LHCN-M2 (cell line): ENCODE data around the gene DENND2C. TPM values are rescaled to one million over a fixed set of nuclear protein-coding genes. Genes with fewer than 3 reads are reported as not detected.

Experiments used
- DNase-seq: peaks from one replicate; pipeline ENCODE4 v3.0.0-alpha.2; 2012; ENCODE audit warnings: low read depth
- total RNA-seq: library from RNA; depleted of rRNA; stranded (reverse); fragments of >200 nt; gene quantifications from 2 replicates; pipeline ENCODE4 v1.2.3, GENCODE V29; 2014

The DENND2C gene
- total RNA-seq, 1 experiment from 2014 or later, result 4.6 TPM

DNA sequence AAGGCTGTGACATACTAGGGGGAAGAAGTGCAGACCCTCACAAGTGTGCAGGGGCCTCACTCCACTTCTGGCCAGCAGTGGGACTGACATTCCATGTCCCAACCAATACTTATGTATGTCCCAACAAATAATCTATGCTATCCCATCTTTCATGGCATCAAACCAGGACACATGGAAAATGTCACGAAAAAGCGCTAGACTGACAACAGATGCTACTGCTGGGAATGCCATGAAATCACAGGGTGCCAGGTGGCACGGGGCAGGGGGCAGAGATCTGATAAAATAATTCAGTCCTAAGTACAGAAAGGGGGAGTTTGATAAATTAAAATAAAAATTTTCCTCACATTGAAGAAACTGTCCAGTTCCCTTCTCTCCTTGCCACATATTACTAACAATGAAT is 60.8 kb downstream of the DENND2C start:
- DNase-seq, result no peak

DNA sequence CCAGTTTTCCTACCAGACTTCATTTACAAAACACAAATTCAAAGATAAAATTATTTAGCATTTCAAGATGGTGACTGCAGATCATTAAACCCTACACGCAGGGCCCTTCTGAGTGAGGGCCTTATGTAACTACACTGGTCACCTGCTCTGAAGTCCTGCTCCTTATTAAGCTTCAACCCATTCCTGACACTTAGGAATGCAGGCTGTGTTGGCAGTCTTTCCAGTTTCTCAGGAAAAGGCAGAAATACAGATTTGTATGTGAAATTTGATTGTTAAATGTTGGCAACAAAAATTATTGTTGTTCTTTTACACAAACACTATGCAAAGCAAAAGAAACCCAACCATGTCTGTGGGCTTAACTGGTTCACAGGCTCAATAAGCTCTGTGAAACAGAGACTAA is 62.6 kb downstream of the DENND2C start:
- DNase-seq, result no peak

DNA sequence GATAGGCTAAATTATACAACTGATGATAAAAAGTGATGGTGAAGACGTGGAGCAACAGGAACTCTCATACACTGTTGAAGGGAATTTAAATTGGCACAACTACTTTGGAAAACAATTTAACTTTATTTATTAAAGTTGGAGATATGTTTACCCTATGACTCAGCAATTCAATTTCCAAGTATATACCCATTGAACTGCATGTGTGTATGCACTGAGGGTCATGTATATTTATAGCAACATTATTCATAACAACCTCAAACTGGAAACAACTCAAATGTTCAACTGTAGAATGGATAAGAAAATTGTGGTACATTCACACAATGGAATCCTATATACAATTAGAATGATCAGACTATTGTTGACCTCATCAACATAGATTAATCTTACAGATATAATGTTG is 71.9 kb downstream of the DENND2C start:
- peak; percentile 29 for DNase-seq

DNA sequence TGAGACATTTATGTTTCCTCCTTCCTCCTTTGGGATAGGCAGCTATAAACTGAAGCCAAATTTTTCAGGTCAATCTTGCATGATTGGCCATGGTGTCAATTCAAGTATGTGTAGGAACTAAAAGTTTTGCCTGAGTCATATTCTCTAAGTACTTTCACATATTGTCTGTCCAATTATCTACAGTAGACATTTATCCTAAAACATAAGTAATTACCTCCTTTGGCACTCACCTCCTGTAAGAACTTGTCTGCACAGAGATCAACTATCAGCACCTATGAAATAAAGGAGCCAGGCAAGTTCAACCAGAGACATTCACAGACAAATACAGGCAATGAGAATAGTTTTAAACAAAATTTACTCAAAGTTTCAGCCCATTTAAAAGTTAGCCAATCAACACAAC is 74.2 kb downstream of the DENND2C start:
- DNase-seq, result no peak

DNA sequence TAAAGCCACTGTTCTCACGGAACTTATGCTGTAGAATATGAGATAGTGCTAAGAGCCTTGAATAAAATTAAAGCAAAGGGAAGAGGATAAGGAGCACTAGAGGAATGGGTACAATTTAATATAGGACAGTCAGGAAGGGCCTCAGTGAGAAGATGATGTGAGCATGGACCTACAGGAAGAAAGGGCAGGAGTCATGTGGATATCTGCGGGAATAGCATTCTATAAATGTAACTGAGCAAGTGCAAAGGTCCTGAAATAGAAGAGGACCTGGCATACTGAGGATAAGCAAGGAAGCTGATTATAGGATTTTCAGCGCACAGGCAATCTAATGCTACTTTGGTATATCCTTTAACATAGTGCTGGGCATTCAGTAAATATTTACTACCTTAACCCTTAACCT is 75.8 kb downstream of the DENND2C start:
- DNase-seq, result no peak

DNA sequence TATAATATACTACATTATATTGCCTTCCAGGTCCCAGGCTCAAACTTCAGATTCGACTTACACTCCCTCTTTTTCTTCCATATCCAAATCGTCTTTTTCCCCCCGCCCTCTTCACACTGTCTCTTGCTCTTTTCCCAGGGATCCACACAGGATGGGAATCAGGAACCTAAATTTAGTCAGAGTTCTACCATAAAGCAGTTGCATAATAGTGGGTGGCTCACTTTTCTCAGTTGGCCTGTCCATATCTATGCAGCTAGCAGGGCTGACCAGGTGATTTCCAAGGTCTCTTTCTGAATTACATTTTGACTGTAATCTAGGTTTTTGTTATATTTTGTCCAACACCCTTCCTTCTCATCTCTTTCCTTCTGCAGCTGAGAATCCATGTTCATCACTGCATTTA is 80.7 kb downstream of the DENND2C start:
- DNase-seq, result no peak

DNA sequence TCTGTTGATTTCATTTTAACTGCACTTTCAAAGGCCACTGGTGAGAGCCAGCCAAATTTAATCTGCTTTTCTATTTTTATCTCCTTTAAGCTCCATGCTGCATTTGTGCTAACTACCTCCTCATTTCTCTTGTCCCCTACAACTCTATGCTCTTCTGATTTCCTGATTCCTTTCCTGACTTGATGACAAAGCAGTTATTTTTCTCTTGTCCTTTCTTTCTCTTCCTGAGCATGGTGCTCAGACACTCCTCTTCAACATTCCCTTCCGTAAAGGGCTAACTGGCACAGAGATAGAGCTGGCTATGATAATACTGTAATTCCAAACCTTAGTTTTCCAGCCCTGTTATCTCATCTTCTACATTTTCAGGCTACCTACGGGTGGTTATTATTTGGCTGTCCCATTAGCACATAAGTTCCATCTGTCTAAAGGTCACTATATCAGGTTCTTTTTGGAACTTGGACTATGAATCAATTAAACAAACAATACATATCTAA is 81.6 kb downstream of the DENND2C start:
- DNase-seq, result no peak

DNA sequence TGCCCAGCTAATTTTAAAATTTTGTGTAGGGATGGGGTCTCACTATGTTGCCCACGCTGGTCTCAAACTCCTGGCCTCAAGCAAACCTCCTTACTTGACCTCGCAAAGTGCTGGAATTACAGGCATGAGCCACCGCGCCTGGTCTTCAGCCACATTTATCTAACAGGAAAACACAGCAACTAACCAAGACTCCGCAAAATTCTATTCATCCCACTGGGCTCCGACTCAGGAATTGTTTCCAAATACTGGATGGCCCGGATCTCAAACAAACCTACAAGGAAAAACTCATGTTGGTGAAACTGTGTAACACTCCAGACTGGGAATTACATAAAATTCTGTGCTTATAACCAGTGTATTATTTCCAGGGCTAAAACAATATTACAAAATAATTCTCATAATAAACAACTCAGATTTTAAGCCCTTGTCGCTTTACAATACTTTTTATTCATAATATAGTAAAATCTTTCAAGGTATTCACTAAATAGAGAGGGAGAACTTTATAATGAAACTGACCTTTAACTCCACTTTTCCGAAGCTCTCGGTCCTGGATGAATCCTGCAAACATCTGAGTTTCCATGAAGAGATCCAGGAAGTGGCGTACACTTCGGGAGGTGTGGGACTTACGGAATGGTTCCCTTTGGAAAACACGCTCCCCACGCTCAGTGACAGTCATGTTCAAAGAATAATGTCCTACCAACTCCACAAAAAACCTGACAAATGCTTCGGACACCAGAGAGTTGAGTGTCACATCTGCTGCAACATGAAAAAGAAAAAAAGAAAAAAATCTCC is 82.5 kb downstream of the DENND2C start:
- DNase-seq, result no peak

DNA sequence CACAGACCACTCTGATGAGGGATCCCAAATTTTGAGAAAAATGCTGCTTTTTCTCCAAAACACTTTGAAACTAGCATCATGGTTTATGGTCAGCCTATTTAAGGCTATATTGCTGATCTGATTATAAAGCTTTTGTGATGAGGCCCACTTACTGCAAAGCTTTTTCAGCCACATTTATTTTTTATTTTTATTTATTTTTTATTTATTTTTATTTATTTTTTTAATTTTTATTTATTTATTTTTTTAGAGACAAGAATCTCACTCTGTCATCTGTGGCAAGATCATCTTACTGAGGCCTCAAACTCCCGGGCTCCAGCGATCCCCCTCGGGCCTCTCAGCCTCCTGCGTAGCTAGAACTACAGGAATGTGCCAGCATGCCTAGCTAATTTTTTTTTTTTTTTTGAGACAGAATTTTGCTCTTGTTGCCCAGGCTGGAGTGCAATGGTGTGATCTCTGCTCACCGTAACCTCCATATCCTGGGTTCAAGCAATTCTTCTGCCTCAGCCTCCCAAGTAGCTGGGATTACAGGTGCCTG is 83.3 kb downstream of the DENND2C start:
- DNase-seq, result no peak

DNA sequence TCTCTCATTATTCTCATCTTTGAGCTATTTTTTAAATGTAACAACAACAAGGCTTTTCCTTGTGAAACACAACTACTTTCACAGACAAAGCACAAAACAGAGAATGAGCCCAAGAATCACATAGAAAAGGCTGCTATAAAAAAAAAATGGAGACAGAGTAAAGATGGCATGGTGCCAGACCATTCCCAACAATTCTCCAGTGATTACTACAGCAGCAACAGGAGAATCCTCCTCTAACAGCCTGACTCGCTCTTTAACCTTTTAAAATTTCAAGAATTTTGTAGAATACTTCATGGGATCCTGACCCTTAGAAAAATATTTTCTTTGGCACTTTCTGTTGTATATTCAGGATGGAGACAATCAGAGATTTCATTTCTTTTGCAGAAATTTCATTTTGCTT is 84.6 kb downstream of the DENND2C start:
- no peak for DNase-seq

DNA sequence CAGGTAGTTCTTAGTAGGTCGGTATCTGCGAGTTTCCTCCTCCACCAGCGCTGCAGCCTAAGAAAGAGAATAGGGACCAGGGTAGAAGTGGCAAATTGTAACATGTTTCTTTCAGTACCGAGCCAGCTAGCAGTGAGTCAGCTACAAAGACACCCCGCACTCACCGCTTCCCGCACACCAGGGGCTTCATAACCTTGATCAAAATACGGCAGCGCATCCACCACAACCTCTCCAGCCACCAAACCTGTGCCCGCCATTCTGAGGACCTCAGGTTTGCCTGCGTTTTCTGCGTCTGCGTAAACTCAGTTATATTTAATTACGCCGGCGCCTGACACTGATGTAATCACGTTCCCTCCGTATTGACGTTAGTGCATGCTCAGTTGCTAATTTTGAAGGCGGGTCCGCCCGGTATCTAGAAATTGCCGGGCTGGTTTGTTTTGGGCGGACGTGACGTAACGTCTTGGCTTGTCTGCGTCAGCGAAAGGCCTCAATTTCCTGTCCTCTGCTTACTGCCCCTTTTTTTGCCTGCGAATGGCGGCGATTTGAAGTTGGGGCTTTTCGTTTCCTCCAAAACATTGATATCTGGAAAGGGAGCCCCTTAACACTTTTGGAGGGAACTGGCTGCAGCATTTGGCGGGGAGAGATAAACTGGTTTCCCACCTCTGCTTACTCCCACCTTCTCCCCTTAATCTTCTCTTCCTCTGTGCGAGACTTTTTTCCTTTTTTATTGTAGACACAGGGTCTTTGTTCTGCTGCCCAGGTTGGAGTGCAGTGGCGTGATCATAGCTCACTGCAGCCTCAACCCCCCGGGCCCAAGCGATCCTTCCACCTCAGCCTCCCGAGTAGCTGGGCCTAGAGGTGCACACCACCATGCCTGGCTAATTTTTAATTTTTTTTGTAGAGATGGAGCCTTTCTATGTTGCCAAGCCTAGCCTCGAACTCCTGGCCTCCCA is 88.2 kb downstream of the DENND2C start, which contains the start of gene BCAS2:
Gene BCAS2, minus strand, starts transcription at position 281 of the 953 bp plus-strand sequence. Its CDS starts 24 bp downstream, at position 257.
- peak; percentile 98 for DNase-seq

DNA sequence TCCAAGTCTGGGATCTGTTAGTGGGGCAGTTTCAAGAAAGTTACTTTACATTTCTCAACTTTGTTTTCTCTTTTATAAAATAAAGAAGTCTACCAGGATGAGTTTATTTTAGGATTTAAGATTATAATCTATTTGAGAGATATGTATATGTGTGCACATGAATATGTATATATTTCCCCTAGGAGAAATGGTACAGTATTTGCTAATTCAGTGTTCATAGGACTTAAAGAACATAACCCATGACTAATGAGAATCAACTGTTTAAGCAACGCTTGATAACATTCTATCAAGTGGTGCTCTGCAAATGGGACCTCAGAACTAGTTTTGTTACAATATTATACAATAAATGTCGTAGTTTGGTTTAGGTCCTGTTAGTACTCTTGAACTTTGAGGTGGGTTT is 95.5 kb downstream of the DENND2C start:
- no peak for DNase-seq

DNA sequence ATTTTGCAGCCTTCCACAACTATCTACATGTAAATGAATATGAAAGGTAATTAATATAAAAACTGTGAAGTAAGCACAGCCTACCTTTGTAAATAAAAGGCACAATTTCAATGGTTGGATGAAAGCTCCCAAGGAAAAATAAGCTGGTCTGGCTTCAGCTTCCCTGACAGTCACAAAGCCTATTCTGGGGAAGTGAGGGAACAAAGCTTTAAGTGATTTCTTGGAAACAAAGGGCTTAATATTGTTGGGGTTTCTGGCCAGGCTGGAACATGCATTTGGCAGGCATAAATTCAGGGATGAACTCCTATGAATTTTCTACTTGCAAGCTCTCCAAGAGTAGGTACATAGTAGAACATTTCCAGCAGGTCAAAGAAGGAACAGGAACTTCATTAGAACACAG is 105.7 kb downstream of the DENND2C start:
- DNase-seq, result no peak

DNA sequence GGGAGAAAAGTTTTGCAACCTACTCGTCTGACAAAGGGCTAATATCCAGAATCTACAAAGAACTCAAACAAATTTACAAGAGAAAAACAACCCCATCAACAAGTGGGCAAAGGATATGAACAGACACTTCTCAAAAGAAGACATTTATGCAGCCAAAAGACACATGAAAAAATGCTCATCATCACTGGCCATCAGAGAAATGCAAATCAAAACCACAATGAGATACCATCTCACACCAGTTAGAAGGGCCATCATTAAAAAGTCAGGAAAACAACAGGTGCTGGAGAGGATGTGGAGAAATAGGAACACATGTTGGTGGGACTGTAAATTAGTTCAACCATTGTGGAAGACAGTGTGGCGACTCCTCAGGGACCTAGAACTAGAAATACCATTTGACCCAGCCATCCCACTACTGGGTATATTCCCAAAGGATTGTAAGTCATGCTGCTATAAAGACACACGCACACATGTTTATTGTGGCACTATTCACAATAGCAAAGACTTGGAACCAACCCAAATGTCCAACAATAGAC is 106.8 kb downstream of the DENND2C start:
- DNase-seq, result peak; percentile 72

DNA sequence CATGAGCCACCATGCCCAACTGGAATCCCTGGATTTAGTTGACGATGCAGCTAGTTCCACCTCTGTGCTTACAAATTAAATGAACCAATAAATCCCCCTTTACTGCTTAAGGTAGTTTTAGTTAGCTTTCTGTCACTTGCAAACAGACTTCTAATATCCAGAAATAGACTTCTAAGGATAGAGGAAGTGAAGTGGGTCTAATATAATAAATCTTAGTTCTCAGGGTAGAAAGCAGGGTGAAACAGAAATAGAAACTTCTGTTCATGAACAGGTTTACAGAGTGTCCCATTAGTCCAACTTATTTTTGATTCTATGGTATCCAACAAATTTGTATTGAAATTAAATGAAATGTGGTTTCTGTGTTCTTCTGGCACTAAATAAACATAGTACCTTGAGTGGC is 108.5 kb downstream of the DENND2C start:
- no peak for DNase-seq

DNA sequence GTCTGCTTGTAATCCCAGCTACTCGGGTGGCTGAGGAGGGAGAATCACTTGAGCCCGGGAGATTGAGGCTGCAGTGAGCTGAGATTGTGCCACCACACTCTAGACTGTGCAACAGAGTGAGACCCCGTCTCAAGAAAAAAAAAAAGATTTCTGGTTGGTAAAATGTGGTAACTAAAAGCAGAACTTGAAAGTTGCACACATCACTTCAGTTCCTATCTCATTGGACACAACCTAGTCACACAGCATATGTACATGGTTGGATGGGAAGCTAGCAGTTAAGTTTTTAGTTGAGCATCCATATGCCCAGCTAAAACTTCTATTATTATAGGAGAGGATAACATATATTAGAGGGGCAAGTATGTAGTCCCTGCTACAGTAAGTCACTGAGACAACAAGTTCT is 110.5 kb downstream of the DENND2C start:
- DNase-seq, result no peak

DNA sequence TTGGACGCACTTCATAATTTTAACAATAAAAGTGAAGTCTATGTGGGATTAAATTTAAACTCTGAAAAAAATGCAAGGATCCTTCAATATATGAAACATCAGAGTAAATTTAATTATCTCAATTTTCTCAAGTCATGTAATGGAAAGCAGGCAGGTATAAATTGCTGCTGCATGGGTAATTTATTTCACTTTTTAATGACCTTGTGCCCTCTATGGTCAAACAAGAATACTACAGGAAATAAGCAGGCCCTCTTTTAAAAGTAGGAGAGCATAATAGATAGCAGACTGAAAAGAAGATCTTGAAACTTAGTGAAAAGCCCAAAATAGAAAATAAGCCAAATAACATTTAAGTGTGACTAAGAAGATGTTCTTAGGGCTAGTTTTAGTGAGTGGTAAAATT is 111.3 kb downstream of the DENND2C start:
- peak; percentile 27 for DNase-seq

DNA sequence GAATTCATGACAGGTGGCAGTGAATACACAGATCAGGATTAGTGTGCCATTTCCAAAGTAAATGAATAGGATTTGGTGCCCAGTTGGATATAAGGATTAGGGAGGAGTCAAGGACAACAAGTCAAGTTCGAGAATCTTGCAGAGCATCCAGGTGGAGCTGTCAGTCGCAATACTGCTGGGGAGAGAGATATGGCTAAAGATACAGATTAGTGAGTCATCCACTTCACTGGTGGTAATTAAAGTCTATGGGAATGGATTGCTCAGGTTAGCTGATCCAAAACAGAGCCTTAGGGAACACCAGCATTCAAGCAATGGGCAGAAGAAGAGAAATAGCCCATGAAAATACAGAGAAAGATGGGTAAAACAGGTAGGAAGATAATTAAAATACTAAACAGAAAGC is 115.3 kb downstream of the DENND2C start:
- DNase-seq, result peak; percentile 21

DNA sequence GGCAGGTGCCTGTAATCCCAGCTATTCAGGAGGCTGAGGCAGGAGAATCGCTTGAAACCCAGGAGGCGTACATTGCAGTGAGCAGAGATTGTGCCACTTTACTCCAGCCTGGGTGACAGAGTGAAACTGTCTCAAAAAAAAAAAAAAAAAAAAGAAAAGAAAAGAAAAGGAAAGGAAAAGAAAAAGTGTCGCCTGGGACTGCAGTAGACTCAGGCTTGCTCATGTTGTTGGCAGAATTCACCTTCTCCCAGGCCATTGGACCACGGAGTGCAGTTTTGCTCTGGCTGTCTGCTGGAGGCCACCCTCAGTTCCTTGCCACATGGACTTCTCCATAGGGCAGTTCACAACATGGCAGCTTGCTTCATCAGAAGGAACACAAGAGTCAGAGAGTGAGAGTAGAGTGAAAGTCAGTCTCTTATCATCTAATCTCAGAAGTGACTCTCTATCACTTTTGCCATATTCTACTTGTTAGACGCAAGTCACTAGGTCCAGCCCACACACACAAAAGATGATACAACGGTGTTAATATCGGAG is 117.7 kb downstream of the DENND2C start:
- DNase-seq, result no peak

DNA sequence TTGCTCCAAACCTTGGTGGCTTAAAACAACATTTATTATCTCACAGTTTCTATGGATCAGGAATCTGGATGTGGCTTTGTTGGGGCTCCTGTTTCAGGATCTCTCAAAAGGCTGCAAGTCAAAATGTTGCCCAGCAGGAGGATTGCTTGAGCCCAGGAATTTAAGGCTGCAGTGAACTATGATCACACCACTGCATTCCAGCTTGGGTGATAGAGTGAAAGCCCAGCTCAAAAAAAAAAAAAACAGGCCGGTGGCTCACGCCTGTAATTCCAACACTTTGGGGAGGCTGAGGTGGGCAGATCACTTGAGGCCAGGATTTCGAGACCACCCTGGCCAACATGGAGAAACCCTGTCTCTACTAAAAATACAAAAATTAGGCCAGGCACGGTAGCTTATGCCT is 118.4 kb downstream of the DENND2C start:
- no peak for DNase-seq

DNA sequence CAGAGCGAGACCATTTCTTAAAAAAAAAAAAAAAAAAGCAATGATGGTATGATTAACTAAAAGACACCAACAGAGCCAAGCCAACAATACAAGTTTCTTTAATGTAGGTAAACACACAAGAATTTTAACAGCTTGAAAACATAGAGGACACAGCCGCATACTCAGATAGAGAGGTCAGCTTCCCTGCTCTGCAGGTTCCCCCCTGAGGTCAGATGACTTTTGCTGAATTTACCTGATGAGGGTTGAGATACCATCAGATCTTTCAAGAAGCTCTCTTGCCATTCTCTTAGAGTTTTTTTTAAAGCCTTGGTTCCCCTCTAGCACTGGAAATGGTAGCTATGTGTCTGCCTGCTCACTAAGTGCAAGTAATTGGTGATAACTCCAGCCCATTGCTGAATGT is 119.5 kb downstream of the DENND2C start:
- DNase-seq, result no peak

DNA sequence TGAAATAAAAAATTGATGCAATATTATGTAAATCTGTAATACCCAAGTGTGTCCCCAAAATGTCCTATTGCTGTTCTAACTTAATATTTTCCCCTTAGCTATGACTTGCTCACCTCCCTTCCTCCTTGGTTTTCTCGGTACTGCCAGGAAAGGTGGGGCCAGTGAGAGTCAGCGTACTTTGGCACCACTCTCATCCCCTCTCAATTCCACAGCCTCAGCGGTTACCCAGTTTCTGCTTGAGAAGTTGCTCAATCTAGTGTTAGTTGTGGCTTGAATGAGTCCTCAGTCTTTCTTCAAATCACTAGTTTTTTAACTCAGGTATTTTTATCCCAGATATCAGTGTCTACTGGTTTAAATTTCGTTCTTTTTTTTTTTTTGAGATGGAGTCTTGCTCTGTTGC is 120.7 kb downstream of the DENND2C start:
- no peak for DNase-seq
